HL-60 (cell line): ENCODE data around the gene PLA2G3.

Source experiments
- POLR2AphosphoS5 ChIP-seq: IDR thresholded peaks from 2 replicates; pipeline ENCODE4 v1.6.1; 2012; ENCODE audit warnings: low read depth
- TF ChIP-seq, protein P1 (sequence below): IDR thresholded peaks from one replicate; pipeline ENCODE4 v1.5.1; 2011; ENCODE audit warnings: low read length, control low read depth, inconsistent platforms; ENCODE audit not compliant: insufficient read depth

DNA sequence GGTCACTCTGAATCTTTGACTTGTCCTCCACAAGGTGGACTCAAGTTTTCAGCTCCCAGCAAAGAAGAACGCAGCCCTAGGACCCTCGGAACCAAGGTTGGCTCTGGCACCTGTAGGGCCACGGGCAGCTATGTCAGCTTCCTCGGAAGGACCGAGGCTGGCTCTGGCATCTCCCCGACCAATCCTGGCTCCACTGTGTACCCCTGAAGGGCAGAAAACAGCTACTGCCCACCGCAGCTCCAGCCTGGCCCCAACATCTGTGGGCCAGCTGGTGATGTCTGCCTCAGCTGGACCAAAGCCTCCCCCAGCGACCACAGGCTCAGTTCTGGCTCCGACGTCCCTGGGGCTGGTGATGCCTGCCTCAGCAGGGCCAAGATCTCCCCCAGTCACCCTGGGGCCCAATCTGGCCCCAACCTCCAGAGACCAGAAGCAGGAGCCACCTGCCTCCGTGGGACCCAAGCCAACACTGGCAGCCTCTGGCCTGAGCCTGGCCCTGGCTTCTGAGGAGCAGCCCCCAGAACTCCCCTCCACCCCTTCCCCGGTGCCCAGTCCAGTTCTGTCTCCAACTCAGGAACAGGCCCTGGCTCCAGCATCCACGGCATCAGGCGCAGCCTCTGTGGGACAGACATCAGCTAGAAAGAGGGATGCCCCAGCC lies 15.4 kb downstream of the PLA2G3 start:
- TF ChIP-seq, protein P1, sequence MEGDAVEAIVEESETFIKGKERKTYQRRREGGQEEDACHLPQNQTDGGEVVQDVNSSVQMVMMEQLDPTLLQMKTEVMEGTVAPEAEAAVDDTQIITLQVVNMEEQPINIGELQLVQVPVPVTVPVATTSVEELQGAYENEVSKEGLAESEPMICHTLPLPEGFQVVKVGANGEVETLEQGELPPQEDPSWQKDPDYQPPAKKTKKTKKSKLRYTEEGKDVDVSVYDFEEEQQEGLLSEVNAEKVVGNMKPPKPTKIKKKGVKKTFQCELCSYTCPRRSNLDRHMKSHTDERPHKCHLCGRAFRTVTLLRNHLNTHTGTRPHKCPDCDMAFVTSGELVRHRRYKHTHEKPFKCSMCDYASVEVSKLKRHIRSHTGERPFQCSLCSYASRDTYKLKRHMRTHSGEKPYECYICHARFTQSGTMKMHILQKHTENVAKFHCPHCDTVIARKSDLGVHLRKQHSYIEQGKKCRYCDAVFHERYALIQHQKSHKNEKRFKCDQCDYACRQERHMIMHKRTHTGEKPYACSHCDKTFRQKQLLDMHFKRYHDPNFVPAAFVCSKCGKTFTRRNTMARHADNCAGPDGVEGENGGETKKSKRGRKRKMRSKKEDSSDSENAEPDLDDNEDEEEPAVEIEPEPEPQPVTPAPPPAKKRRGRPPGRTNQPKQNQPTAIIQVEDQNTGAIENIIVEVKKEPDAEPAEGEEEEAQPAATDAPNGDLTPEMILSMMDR, result no peak
- no peak for TF ChIP-seq POLR2AphosphoS5
